ENCODE measurements around the gene CLDN8.

CLDN8 gene

GRCh38 chr21:30216041-30216723, at the start of gene CLDN8:
Gene CLDN8, minus strand, starts transcription at chr21:30216097. Its CDS starts 172 bp downstream, at chr21:30215925.
- no peaks in the 10 kb centered on the region for H4K20me1 ChIP-seq (ENCODE audit: insufficient read depth, low read length)
- no peaks in the 10 kb centered on the region for H3K4me1 ChIP-seq (ENCODE audit: insufficient read depth, low read length)
- H3K27ac ChIP-seq (ENCODE audit: low read length), result no peak within 1 kb of the TSS
- no peak for ATAC-seq (ENCODE audit: insufficient read depth, low read depth)
- H2AFZ ChIP-seq (ENCODE audit: low read depth, low read length), result no peak within 1 kb of the TSS
- no peaks in the 10 kb centered on the region for H3K36me3 ChIP-seq (ENCODE audit: insufficient read depth, low read length)
- no peaks in the 10 kb centered on the region for H3K79me2 ChIP-seq (ENCODE audit: insufficient read depth, low read length)
- no peak for DNase-seq
- no peaks in the 10 kb centered on the region for H3K27me3 ChIP-seq (ENCODE audit: insufficient read depth, low read length, poor library complexity)
- TF ChIP-seq EZH2 (IDR thresholded peaks at IDR 0.05; ENCODE audit: borderline replicate concordance, low read depth, low read length, severe bottlenecking) (no peak), CTCF (IDR thresholded peaks at IDR 0.05; ENCODE audit: borderline replicate concordance, extremely low read depth, low read length, poor library complexity, severe bottlenecking) (no peak)
- no peaks in the 10 kb centered on the region for H3K9me3 ChIP-seq (ENCODE audit: insufficient read depth, low read length, severe bottlenecking)
- H3K4me3 ChIP-seq (ENCODE audit: low read depth in 1 of 2, low read length in 2 of 2), result no peak within 1 kb of the TSS
- H3K4me2 ChIP-seq (ENCODE audit: insufficient read depth, low read length), result no peak within 1 kb of the TSS
- no peak within 1 kb of the TSS for H3K9ac ChIP-seq (ENCODE audit: low read depth, low read length)

- no peak for DNase-seq
Measured at GRCh38 chr21:30257773-30258172, 41.9 kb upstream of the CLDN8 start.

GRCh38 chr21:30256100-30256499, 40.2 kb upstream of the CLDN8 start:
- TF ChIP-seq EZH2 (IDR thresholded peaks at IDR 0.05; ENCODE audit: borderline replicate concordance, low read depth, low read length, severe bottlenecking), result no peak
- no peak for TF ChIP-seq CTCF (IDR thresholded peaks at IDR 0.05; ENCODE audit: borderline replicate concordance, extremely low read depth, low read length, poor library complexity, severe bottlenecking)
- H3K9ac ChIP-seq (ENCODE audit: low read depth, low read length), result no peak overlapping the region
- H2AFZ ChIP-seq (ENCODE audit: low read depth, low read length), result no peak overlapping the region
- no peaks in the 10 kb centered on the region for H4K20me1 ChIP-seq (ENCODE audit: insufficient read depth, low read length)
- no peaks in the 10 kb centered on the region for H3K4me1 ChIP-seq (ENCODE audit: insufficient read depth, low read length)
- H3K36me3 ChIP-seq (ENCODE audit: insufficient read depth, low read length), result no peaks in the 10 kb centered on the region
- no peak overlapping the region for H3K4me2 ChIP-seq (ENCODE audit: insufficient read depth, low read length)
- H3K9me3 ChIP-seq (ENCODE audit: insufficient read depth, low read length, severe bottlenecking), result no peaks in the 10 kb centered on the region
- no peaks in the 10 kb centered on the region for H3K79me2 ChIP-seq (ENCODE audit: insufficient read depth, low read length)
- no peak for ATAC-seq (ENCODE audit: insufficient read depth, low read depth)
- H3K4me3 ChIP-seq (ENCODE audit: low read depth in 1 of 2, low read length in 2 of 2), result no peak overlapping the region
- no peak for DNase-seq
- H3K27me3 ChIP-seq (ENCODE audit: insufficient read depth, low read length, poor library complexity), result no peaks in the 10 kb centered on the region
- H3K27ac ChIP-seq (ENCODE audit: low read length), result no peak overlapping the region

More at GRCh38 chr21:30257773-30258172, 41.9 kb upstream of the CLDN8 start:
- ATAC-seq (ENCODE audit: insufficient read depth, low read depth), result peak; percentile 44; the same call in 1 of the 3 replicates
- Histone ChIP-seq H3K27ac (ENCODE audit: low read length) (no peak overlapping the region), H3K9ac (ENCODE audit: low read depth, low read length) (no peak overlapping the region), H3K4me1 (ENCODE audit: insufficient read depth, low read length) (no peaks in the 10 kb centered on the region), H3K4me2 (ENCODE audit: insufficient read depth, low read length) (no peak overlapping the region), H2AFZ (ENCODE audit: low read depth, low read length) (no peak overlapping the region), H3K9me3 (ENCODE audit: insufficient read depth, low read length, severe bottlenecking) (no peaks in the 10 kb centered on the region), H3K27me3 (ENCODE audit: insufficient read depth, low read length, poor library complexity) (no peaks in the 10 kb centered on the region), H3K36me3 (ENCODE audit: insufficient read depth, low read length) (no peaks in the 10 kb centered on the region), H3K4me3 (ENCODE audit: low read depth in 1 of 2, low read length in 2 of 2) (no peak overlapping the region), H4K20me1 (ENCODE audit: insufficient read depth, low read length) (no peaks in the 10 kb centered on the region), H3K79me2 (ENCODE audit: insufficient read depth, low read length) (no peaks in the 10 kb centered on the region)
- peak; percentile 40 for TF ChIP-seq CTCF (IDR thresholded peaks at IDR 0.05; ENCODE audit: borderline replicate concordance, extremely low read depth, low read length, poor library complexity, severe bottlenecking)
- no peak for TF ChIP-seq EZH2 (IDR thresholded peaks at IDR 0.05; ENCODE audit: borderline replicate concordance, low read depth, low read length, severe bottlenecking)

Data from DND-41 (cell line).